GM23338 (cell line): Measurements from ENCODE around the gene STK24. TPM values are rescaled to one million over a fixed set of nuclear protein-coding genes. Genes with fewer than 3 reads are reported as not detected.
A peak's percentile ranks its signal among the peaks of the same experiment; 100 is the strongest.

Experiments used
- ATAC-seq: fragments of 200-7000 bp; cut with Tn5 transposase; 3 replicates; pipeline ENCODE4 v1.9.1; 2020
- DNase-seq: peaks from one replicate; pipeline ENCODE4 v3.0.0-alpha.2; 2015; ENCODE audit warnings: low spot score
- H2AFZ ChIP-seq: fragments of 200-600 bp; sonication (generic); 2 replicates; pipeline ENCODE4 v1.8.0; 2016; ENCODE audit warnings: antibody characterized with exemption, mild to moderate bottlenecking, moderate library complexity
- H3F3A ChIP-seq: fragments of 200-600 bp; sonication (generic); replicated peaks from 2 replicates; pipeline ENCODE4 v1.8.0; 2017; ENCODE audit warnings: antibody characterized with exemption, mixed run types, low read depth
- H3K27ac ChIP-seq: fragments of 200-600 bp; sonication (generic); 2 replicates; pipeline ENCODE4 v1.6.1; 2016; ENCODE audit warnings: low read depth
- H3K27me3 ChIP-seq: fragments of 200-600 bp; sonication (generic); 2 replicates; pipeline ENCODE4 v1.8.0; 2016; ENCODE audit warnings: mild to moderate bottlenecking, mixed run types, moderate library complexity; ENCODE audit not compliant: insufficient read depth
- H3K36me3 ChIP-seq: fragments of 200-600 bp; sonication (generic); 2 replicates; pipeline ENCODE4 v1.8.0; 2016; ENCODE audit warnings: mild to moderate bottlenecking; ENCODE audit not compliant: insufficient read depth
- H3K4me1 ChIP-seq: fragments of 200-600 bp; sonication (generic); 2 replicates; pipeline ENCODE4 v1.8.0; 2016; ENCODE audit warnings: mild to moderate bottlenecking, moderate library complexity; ENCODE audit not compliant: insufficient read depth
- H3K4me2 ChIP-seq: fragments of 200-600 bp; sonication (generic); 2 replicates; pipeline ENCODE4 v1.7.1; 2017; ENCODE audit warnings: mixed run types
- H3K4me3 ChIP-seq: fragments of 200-600 bp; sonication (generic); 2 replicates; pipeline ENCODE4 v1.6.1; 2016; ENCODE audit warnings: mixed run types
- H3K79me2 ChIP-seq: fragments of 200-600 bp; sonication (generic); replicated peaks from 2 replicates; pipeline ENCODE4 v1.8.0; 2017; ENCODE audit warnings: mild to moderate bottlenecking; ENCODE audit not compliant: insufficient read depth
- H3K9me2 ChIP-seq: fragments of 200-600 bp; sonication (generic); 2 replicates; pipeline ENCODE4 v1.8.0; 2017; ENCODE audit not compliant: insufficient read depth
- H4K20me1 ChIP-seq: fragments of 200-600 bp; sonication (generic); replicated peaks from 2 replicates; pipeline ENCODE4 v1.8.0; 2017; ENCODE audit warnings: mild to moderate bottlenecking; ENCODE audit not compliant: insufficient read depth
- H3K27ac Mint-ChIP-seq: 2 replicates; pipeline ENCODE4 v1.8.0; 2020; ENCODE audit warnings: inconsistent platforms, mild to moderate bottlenecking, moderate library complexity, mixed read lengths
- H3K27me3 Mint-ChIP-seq: 3 replicates; pipeline ENCODE4 v1.8.0; 2022; ENCODE audit warnings: low read depth, mild to moderate bottlenecking, moderate library complexity, mixed read lengths, inconsistent platforms; ENCODE audit not compliant: insufficient read depth, poor library complexity
- H3K36me3 Mint-ChIP-seq: 3 replicates; pipeline ENCODE4 v1.8.0; 2021; ENCODE audit warnings: low read depth, mild to moderate bottlenecking, inconsistent platforms, moderate library complexity, mixed read lengths
- H3K4me1 Mint-ChIP-seq: 3 replicates; pipeline ENCODE4 v1.8.0; 2020; ENCODE audit warnings: mild to moderate bottlenecking, inconsistent platforms, mixed read lengths
- H3K4me3 Mint-ChIP-seq: 3 replicates; pipeline ENCODE4 v1.8.0; 2021; ENCODE audit warnings: moderate library complexity, mild to moderate bottlenecking, inconsistent platforms, mixed read lengths
- H3K9me3 Mint-ChIP-seq: 3 replicates; pipeline ENCODE4 v1.8.0; 2020; ENCODE audit warnings: moderate library complexity, mild to moderate bottlenecking, inconsistent platforms, mixed read lengths
- CREB1 ChIP-seq: fragments of 250-450 bp; sonication (Bioruptor Pico); IDR thresholded peaks from 2 replicates; pipeline ENCODE4 v1.5.0; 2020; ENCODE audit warnings: low read depth, mild to moderate bottlenecking, moderate library complexity
- CTCF ChIP-seq, 2 experiments: fragments of 200-600 bp in 1 of 2; sonication (generic) in 1 of 2; conservative IDR thresholded peaks; 2 replicates each; pipeline versions ENCODE4 v1.5.1 to v1.6.1; 2016 to 2017; ENCODE audit warnings: antibody characterized with exemption in 2 of 2, low read depth in 2 of 2, mild to moderate bottlenecking in 2 of 2, moderate library complexity in 1 of 2
- EZH2 ChIP-seq: fragments of 200-600 bp; sonication (generic); IDR thresholded peaks from one replicate; pipeline ENCODE4 v1.8.0; 2017; ENCODE audit warnings: antibody characterized with exemption, mild to moderate bottlenecking, low read depth; ENCODE audit not compliant: unreplicated experiment
- JUNB ChIP-seq: IDR thresholded peaks from one replicate; pipeline ENCODE4 v1.6.1; 2016; ENCODE audit warnings: antibody characterized with exemption; ENCODE audit not compliant: unreplicated experiment
- NANOG ChIP-seq: IDR thresholded peaks from 2 replicates; pipeline ENCODE4 v1.6.1; 2016; ENCODE audit warnings: antibody characterized with exemption, borderline replicate concordance
- POLR2AphosphoS5 ChIP-seq: IDR thresholded peaks from 2 replicates; pipeline ENCODE4 v1.6.1; 2016; ENCODE audit warnings: antibody characterized with exemption, low read depth
- ZNF114 ChIP-seq: fragments of 250-450 bp; sonication (Bioruptor Pico); IDR thresholded peaks from 2 replicates; pipeline ENCODE4 v1.5.0; 2020; ENCODE audit warnings: mild to moderate bottlenecking, moderate library complexity
- ZNF462 ChIP-seq: fragments of 250-450 bp; sonication (Bioruptor Pico); IDR thresholded peaks from 2 replicates; pipeline ENCODE4 v1.5.0; 2020; ENCODE audit warnings: mild to moderate bottlenecking, moderate library complexity
- polyA plus RNA-seq: library from polyadenylated mRNA; unstranded; fragments of >200 nt; fragmentation: Nextera tagmentation; extraction: Ambion mirVana; gene quantifications from 2 replicates; pipeline ENCODE4 v1.2.1, GENCODE V29; 2016
- total RNA-seq: library from RNA; depleted of rRNA; stranded (reverse); fragments of >200 nt; shearing (Covaris generic); gene quantifications from 2 replicates; pipeline ENCODE4 v1.2.3, GENCODE V29; 2014

STK24 gene
- total and polyA plus RNA-seq, 2 experiments from 2014 or later = 56.5 to 144 TPM

- no peak for TF ChIP-seq ZNF462 (CRISPR knock-in tag)
- TF ChIP-seq JUNB = no peak
- no peak for TF ChIP-seq CREB1 (CRISPR knock-in tag)
- no peak for TF ChIP-seq POLR2AphosphoS5
- no peak for TF ChIP-seq NANOG
- no peak for TF ChIP-seq EZH2
These were observed 534 bp downstream of the STK24 start (continued) for GRCh38 chr13:98576200-98576945.

- peaks cover 50% of the 10 kb centered on the region for H4K20me1 ChIP-seq
- no peak overlapping the region for H3K27ac ChIP-seq
- H3K4me1 ChIP-seq = peaks cover 60% of the 10 kb centered on the region
- peak overlapping the region; percentile 76 for H3K4me3 ChIP-seq
- no peaks in the 10 kb centered on the region for H3K27me3 ChIP-seq
- H3K79me2 ChIP-seq = peaks cover 57% of the 10 kb centered on the region
- no peak overlapping the region for H2AFZ ChIP-seq
- Mint-ChIP-seq H3K9me3 (no peaks in the 10 kb centered on the region), H3K4me1 (peaks cover 61% of the 10 kb centered on the region), H3K27ac (peak overlapping the region; percentile 83), H3K27me3 (peaks cover 6% of the 10 kb centered on the region), H3K36me3 (peaks cover 3% of the 10 kb centered on the region; the same call in 1 of the 3 replicates), H3K4me3 (peak overlapping the region; percentile 94)
- ATAC-seq = no peak
- H3F3A ChIP-seq = 0 out of 2 replicates have a peak, but pooled peaks cover 9% of the 10 kb centered on the region
- no peak for DNase-seq
- no peaks in the 10 kb centered on the region for H3K9me2 ChIP-seq
- no peaks in the 10 kb centered on the region for H3K36me3 ChIP-seq
- H3K4me2 ChIP-seq = peak overlapping the region; percentile 86
- no peak for TF ChIP-seq CTCF (conservative IDR thresholded peaks at IDR 0.05; ENCODE audit: low read depth in 2 of 2)
- no peak for TF ChIP-seq JUNB
- TF ChIP-seq POLR2AphosphoS5 = no peak
- TF ChIP-seq CREB1 (CRISPR knock-in tag) = no peak
- TF ChIP-seq ZNF114 = no peak
These were observed 1.1 kb downstream of the STK24 start for GRCh38 chr13:98575904-98576199.
